Mammary epithelial cell (primary cell): ENCODE results near the gene SSH3.

Source experiments
- CTCF ChIP-seq, 2 donors: IDR thresholded peaks in 1 of 2; conservative IDR thresholded peaks in 1 of 2; 2 replicates each; pipeline ENCODE4 v1.5.1; 2011 to 2012; ENCODE audit warnings: inconsistent platforms in 2 of 2, low read length in 2 of 2, mild to moderate bottlenecking in 2 of 2, control low read depth in 1 of 2, low read depth in 1 of 2; ENCODE audit not compliant: insufficient read depth in 1 of 2; ENCODE audit errors: extremely low read depth in 1 of 2
- EZH2 ChIP-seq: IDR thresholded peaks from 2 replicates; pipeline ENCODE4 v1.6.1; 2012; ENCODE audit warnings: low read length, inconsistent platforms, borderline replicate concordance

- TF ChIP-seq CTCF (conservative IDR thresholded peaks at IDR 0.05 in 1 of 2, IDR thresholded peaks at IDR 0.05 in 1 of 2; ENCODE audit: extremely low read depth in 1 of 2, insufficient read depth in 1 of 2, low read depth in 1 of 2, low read length in 2 of 2) (no peak), EZH2 (no peak)
Observed at GRCh38 chr11:67300256-67300755, 3.0 kb upstream of the SSH3 start.
